T1000 (cell line): ENCODE data around the gene TMEM164.
A peak's percentile ranks its signal among the peaks of the same experiment; 100 is the strongest.
"Not testable (repeated sequence)": the region's sequence is repeated elsewhere in the genome, so short reads cannot be mapped to it uniquely, and the experiment has no call there.

Source experiments
- DNase-seq: peaks from one replicate; lab custom pipeline; 2025; ENCODE audit warnings: mixed read lengths; lab: John Stamatoyannopoulos, UW

Gene TMEM164

DNA sequence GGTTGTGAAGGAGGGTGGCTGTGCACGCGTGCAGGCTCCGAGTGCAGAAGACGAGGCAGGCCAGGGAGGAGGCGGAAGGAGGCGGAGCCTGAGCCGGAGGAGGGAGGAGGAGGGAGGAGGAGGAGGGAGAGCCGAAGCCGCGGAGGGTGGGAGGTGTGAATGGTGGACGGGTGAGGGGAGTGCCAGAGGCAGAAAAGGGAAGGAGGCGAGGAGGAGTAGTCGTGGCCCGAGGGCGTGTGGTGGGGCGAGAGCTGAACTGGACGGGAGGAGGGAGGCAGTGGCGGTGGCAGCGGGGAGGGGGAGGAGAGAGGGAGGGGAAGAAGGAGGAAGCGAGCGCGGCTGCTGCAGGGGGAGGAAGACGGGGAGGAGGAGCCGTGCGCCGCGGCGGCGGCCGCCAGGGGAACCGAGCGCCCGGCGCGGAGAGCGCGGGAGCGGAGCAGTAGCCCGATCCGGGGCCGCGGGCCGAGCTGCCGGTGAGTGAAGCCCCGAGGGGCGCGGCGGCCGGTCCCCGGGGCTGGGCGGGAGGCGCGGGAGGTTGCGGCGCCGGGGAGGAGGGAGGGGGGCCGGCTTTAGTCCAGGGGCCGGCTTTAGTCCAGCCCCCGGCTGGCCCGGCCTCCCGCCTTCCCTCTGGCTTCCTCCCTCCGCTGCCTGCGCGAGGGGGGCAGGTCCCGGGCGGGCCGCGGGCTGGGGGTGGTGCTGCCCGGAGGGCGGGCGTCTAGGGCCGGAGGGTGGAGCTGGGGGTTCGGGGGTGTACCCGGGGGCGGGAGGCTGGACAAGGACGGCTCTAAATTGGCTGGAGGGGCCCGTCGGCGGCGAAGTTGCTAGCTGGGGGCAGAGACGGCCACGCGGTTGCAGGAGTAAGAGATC, at the start of gene TMEM164:
Gene TMEM164 (plus strand): TSS at position 815 of the 867 bp plus-strand sequence. CDS start 661 bp downstream, outside the sequence.
- peak; percentile 29 for DNase-seq

- DNase-seq = no peak
Observed at GRCh38 chrX:109954333-109954732, 48.6 kb upstream of the TMEM164 start.

GRCh38 chrX:109954955-109955354, 48.0 kb upstream of the TMEM164 start:
- DNase-seq = no peak

- no peak for DNase-seq
Observed at GRCh38 chrX:109958266-109958665, 44.6 kb upstream of the TMEM164 start.

- peak; percentile 0 for DNase-seq
Observed at GRCh38 chrX:109959356-109959871, 43.5 kb upstream of the TMEM164 start.

- DNase-seq = no peak
Observed at GRCh38 chrX:109964390-109964789, 38.5 kb upstream of the TMEM164 start.

DNA sequence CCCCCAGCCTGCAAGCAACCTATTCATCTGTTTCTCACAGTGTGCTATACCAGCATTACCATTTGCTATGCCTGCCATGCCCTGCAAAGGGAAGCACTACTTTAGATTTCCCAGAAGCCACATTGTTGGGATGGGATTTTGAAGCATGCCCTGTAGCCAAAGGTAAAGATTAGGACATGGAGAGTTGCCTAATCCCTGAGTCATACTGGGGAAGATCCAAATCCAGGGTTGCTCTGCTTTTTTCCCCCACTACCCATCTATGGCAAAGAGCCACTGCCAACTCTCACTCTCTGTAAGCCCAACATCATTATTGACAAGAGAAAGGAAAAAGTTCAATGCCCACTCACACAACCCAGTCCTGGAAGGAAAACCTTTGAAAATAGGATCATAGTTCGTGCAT, 36.7 kb upstream of the TMEM164 start:
- DNase-seq = no peak

GRCh38 chrX:109967156-109967555, 35.8 kb upstream of the TMEM164 start:
- no peak for DNase-seq

DNA sequence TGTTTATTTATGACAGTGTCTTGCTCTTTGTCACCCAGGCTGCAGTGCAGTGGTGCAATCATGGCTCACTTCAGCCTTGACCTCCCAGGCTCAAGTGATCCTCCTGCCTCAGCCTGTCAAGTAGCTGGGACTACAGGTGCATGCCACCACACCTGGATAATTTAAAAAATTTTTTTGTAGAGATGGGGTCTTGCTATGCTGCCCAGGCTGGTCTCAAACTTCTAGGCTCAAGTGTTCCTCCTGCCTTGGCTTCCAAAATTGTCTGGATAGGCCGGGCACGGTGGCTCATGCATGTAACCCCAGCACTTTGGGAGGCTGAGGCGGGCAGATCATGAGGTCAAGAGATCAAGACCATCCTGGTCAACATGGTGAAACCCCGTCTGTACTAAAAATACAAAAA, 32.1 kb upstream of the TMEM164 start:
- not testable (repeated sequence) for DNase-seq

DNA sequence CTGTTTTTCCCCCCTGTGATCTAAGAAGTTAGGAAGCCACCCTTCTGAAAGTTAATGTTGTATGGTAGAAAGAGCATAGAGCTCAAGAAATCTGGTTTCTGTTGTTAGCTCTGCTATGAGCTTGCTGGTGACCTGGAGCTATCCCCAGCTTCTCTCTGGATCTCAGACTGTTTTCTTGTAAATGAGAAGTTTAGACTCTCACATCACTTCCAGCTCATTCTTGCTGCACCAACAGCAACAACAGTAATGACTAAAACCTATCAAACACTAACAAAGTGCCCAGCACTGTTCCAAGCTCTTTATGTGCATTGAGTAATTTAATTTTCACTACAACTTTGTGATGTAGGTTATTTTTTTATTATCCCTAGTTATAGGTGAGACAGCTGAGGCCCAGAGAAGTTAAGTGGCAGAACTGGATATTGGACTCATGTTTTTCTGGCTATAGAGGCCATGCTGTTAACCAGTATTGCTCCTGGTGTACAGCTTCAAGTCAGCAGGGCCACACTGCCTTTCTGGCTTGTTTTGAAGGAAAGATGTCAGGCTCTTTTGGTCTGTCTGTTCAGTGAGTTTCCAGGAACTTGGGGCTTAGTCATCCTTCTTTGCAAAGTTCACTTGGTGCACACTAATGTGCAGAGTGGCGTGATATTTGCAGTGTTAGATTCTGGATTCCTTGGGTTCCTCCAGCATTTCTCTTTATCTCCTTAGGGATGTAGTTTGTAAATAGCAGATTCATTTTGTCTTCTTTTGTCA, 27.8 kb upstream of the TMEM164 start:
- DNase-seq = no peak

GRCh38 chrX:109985210-109985609, 17.7 kb upstream of the TMEM164 start:
- DNase-seq = not testable (repeated sequence)

DNA sequence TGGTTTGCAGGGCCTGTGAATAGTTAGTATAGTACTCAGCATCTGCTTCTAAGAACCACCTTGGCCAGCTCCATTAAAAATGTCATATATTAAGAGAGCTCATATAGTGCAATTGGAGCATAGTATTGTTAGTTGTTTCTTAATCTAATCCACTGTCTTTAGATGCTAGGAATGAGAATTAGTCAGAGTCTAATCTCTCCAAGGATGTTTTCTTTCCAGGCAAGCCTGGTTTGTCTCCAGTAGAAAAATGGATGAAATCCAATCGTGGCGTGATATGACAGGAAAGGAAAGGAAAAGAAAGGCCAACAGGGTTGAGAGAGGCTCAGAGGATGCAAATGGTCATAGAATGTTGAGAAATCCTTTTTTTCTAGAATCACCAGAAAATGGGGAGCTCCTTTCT, 15.0 kb upstream of the TMEM164 start:
- no peak for DNase-seq

- no peak for DNase-seq
Observed at GRCh38 chrX:109990582-109991276, 12.2 kb upstream of the TMEM164 start.

GRCh38 chrX:109992203-109992602, 10.7 kb upstream of the TMEM164 start:
- DNase-seq = no peak

- DNase-seq = no peak
Observed at GRCh38 chrX:109995155-109995554, 7.8 kb upstream of the TMEM164 start.

DNA sequence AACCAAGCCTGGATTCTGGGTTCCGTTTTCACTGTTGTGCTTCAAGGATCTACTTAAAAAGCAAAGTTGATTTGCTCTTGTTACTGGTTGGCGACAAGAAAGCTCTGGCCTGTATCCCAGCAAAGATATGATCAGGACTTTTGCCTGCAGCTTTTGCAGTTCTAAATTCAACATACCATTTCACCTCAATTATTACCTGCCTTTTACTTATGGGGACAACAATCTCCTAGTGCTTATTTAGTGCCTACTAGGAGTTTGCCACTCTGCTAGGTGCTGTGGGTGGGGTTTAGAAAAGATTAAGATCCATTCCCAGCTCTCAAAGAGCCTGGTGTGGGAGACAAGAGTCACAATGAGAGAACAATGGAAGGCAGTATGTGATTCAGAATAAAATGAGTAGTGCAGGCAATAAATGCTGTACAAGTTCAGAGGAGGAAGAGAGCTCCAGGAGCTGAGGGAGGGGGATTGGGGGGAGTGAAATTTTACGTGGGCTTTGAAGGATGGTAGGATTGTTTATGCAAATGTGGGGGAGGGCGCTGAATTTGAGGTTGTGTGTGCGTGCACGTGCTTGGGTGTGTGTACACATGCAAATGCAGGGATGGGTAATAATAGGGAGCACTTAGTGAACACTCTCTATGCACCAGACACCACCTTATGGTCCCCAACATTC, 5.0 kb upstream of the TMEM164 start:
- no peak for DNase-seq

GRCh38 chrX:110000000-110000399, 2.9 kb upstream of the TMEM164 start:
- DNase-seq = no peak

DNA sequence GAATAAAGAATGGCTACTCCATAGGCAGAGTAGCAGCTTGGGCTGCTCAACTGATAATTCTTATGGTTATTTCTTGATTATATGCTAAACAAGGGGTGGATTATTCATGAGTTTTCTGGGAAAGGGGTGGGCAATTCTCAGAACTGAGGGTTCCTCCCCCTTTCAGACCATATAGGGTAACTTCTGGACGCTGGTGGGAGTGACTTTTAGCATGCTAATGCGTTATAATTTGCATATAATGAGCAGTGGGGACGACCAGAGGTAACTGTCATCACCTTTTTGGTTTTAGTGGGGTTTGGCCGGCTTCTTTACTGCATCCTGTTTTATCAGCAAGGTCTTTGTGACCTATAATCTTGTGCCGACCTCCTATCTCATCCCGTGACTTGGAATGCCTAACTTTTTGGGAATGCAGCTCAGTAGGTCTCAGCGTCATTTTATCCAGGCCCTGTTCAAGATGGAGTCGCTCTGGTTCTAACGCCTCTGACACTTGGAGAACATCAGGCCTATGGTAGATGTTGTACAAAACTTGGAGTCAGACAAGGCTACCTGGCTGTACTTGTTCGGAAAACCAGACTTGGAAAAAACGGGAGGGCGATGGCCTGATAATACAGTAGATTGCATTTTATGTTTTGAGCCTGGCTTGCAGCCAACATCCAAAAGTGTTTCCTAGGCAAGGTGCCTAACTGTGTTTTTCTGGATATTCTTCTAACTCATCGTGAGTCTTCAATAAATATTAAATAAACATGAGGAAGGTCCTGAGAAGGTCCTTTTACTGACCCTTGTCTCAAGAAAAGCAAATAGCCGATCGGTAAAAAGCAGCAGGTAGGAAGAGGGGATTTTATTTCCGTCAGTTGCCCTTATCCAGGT, 1.8 kb upstream of the TMEM164 start:
- no peak for DNase-seq

GRCh38 chrX:110001740-110002299, 1.1 kb upstream of the TMEM164 start:
- no peak for DNase-seq
